Measurements from ENCODE around the gene KIRREL1.

Gene KIRREL1

DNA sequence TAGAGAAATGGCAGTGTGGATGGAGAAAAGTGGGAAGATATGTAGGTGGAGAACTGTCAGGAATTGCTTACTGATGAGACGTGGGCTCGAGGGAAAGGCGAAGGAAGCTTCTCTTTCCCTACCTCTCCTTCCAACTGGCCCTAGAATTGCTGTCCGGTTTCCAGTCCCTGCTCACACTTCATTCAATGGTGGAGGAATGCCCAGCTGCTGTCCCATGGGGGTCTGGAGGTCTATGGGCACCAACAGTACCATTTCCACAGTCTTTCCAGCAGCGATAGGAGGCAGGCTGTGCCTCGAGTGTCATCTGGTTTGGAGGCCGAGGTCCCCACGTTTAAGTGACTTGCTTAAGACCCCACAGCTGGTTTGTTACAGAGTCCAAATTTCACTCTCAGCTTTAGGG is 155.7 kb downstream of the KIRREL1 start:
- TF ChIP-seq CTCF (IDR thresholded peaks at IDR 0.05; ENCODE audit: insufficient read depth, low read depth, low read length, missing control alignments) = no peak
- no peak for DNase-seq (ENCODE audit: low read depth)

More for the DNA sequence above, 155.7 kb downstream of the KIRREL1 start:
- peak overlapping the region; percentile 40 for H3K4me3 ChIP-seq (ENCODE audit: low read length)
